HG02759 (cell line): ENCODE data around the gene TMEM120A.

Experiments used
- ATAC-seq: cut with Tn5 transposase; IDR thresholded peaks from one replicate; pipeline ENCODE4 v1.9.1; 2021; ENCODE audit warnings: mild to moderate bottlenecking, moderate library complexity; ENCODE audit not compliant: unreplicated experiment

Gene TMEM120A

GRCh38 chr7:75960372-75960771 is 34.0 kb downstream of the TMEM120A start:
- no peak for ATAC-seq

GRCh38 chr7:75958802-75959543 is 35.4 kb downstream of the TMEM120A start:
- no peak for ATAC-seq

- ATAC-seq: no peak
These were observed 37.2 kb downstream of the TMEM120A start for GRCh38 chr7:75957021-75957736.

GRCh38 chr7:75955331-75955955 is 39.0 kb downstream of the TMEM120A start:
- no peak for ATAC-seq

- no peak for ATAC-seq
These were observed 40.5 kb downstream of the TMEM120A start for GRCh38 chr7:75953931-75954330.

GRCh38 chr7:75953431-75953830 is 41.0 kb downstream of the TMEM120A start:
- no peak for ATAC-seq

GRCh38 chr7:75951506-75951905 is 42.9 kb downstream of the TMEM120A start:
- ATAC-seq: no peak

- no peak for ATAC-seq
These were observed 44.2 kb downstream of the TMEM120A start for GRCh38 chr7:75950111-75950681.

GRCh38 chr7:75948179-75948578 is 46.2 kb downstream of the TMEM120A start:
- no peak for ATAC-seq

- ATAC-seq: no peak
These were observed 48.1 kb downstream of the TMEM120A start for GRCh38 chr7:75946207-75946855.

- ATAC-seq: no peak
These were observed 48.9 kb downstream of the TMEM120A start for GRCh38 chr7:75945297-75946168.

GRCh38 chr7:75944507-75944906 is 49.9 kb downstream of the TMEM120A start:
- no peak for ATAC-seq

- no peak for ATAC-seq
These were observed 50.5 kb downstream of the TMEM120A start for GRCh38 chr7:75943864-75944263.

GRCh38 chr7:75938921-75939320 is 55.5 kb downstream of the TMEM120A start:
- ATAC-seq: no peak

- ATAC-seq: no peak
These were observed 56.2 kb downstream of the TMEM120A start for GRCh38 chr7:75937958-75938786.
